H1 (cell line): Measurements from ENCODE around the gene ZNF69. TPM values are rescaled to one million over a fixed set of nuclear protein-coding genes. Genes with fewer than 3 reads are reported as not detected.
"Not testable (repeated sequence)": the region's sequence is repeated elsewhere in the genome, so short reads cannot be mapped to it uniquely, and the experiment has no call there.

Source experiments
- CTCF ChIA-PET: fragments of 300-600 bp; sonication (Branson Sonifier 250); formaldehyde crosslinking; loops from one replicate; lab custom pipeline; 2021; ENCODE audit not compliant: partially characterized antibody; lab: Charles Lee
- POLR2A ChIA-PET: fragments of 300-600 bp; sonication (Branson Sonifier 250); formaldehyde crosslinking; loops from one replicate; lab custom pipeline; 2021; ENCODE audit warnings: inconsistent platforms; ENCODE audit not compliant: partially characterized antibody; lab: Charles Lee
- DNase-seq, 2 experiments: peaks; one replicate each; pipeline versions ENCODE4 v3.0.0 to v3.0.0-alpha.2; 2010 to 2022; ENCODE audit warnings: low spot score in 2 of 2, low read depth in 1 of 2, mixed read lengths in 1 of 2
- FAIRE-seq: peaks from 2 replicates; lab custom pipeline; 2011; peaks lifted over from hg19 to GRCh38; lab: Jason Lieb, UNC
- H2AFZ ChIP-seq: 2 replicates; pipeline ENCODE4 v1.8.1; 2012; ENCODE audit warnings: low read length, inconsistent platforms
- H2AK5ac ChIP-seq: 2 replicates; pipeline ENCODE4 v1.6.1; 2013; ENCODE audit warnings: low read depth, low read length
- H2BK120ac ChIP-seq: replicated peaks from 2 replicates; pipeline ENCODE3; 2013; ENCODE audit warnings: low read depth, low read length, inconsistent platforms
- H2BK12ac ChIP-seq: 2 replicates; pipeline ENCODE4 v1.6.1; 2013; ENCODE audit warnings: low read depth, low read length
- H2BK15ac ChIP-seq: 2 replicates; pipeline ENCODE4 v1.6.1; 2013; ENCODE audit warnings: low read length
- H2BK20ac ChIP-seq: 2 replicates; pipeline ENCODE4 v1.6.1; 2013; ENCODE audit warnings: low read length
- H2BK5ac ChIP-seq: 2 replicates; pipeline ENCODE4 v1.6.1; 2013; ENCODE audit warnings: low read depth, low read length
- H3K14ac ChIP-seq: 2 replicates; pipeline ENCODE4 v1.6.1; 2013; ENCODE audit warnings: inconsistent platforms; ENCODE audit not compliant: insufficient read length
- H3K18ac ChIP-seq: 2 replicates; pipeline ENCODE4 v1.6.1; 2013; ENCODE audit warnings: low read length; ENCODE audit errors: extremely low read depth
- H3K23ac ChIP-seq: 2 replicates; pipeline ENCODE4 v1.6.1; 2013; ENCODE audit warnings: inconsistent platforms; ENCODE audit not compliant: insufficient read length
- H3K23me2 ChIP-seq: 2 replicates; pipeline ENCODE4 v1.6.1; 2013; ENCODE audit warnings: low read depth, low read length
- H3K27ac ChIP-seq: 2 replicates; pipeline ENCODE4 v1.6.1; 2011; ENCODE audit warnings: low read depth, low read length, inconsistent platforms
- H3K27me3 ChIP-seq, 4 experiments: replicated peaks in 1 of 4; 1 replicate in 1 of 4; 2 replicates in 3 of 4; pipeline versions ENCODE4 v1.6.1 to v1.8.1; 2011 to 2013; ENCODE audit warnings: low read length in 3 of 4, mild to moderate bottlenecking in 3 of 4, inconsistent platforms in 2 of 4, mixed read lengths in 2 of 4, moderate library complexity in 1 of 4; ENCODE audit not compliant: control insufficient read depth in 3 of 4, insufficient read depth in 3 of 4; ENCODE audit errors: extremely low read depth in 1 of 4
- H3K36me3 ChIP-seq, 4 experiments: 2 replicates each; pipeline versions ENCODE4 v1.6.1 to v1.8.1; 2011 to 2013; ENCODE audit warnings: mild to moderate bottlenecking in 4 of 4, low read length in 3 of 4, moderate library complexity in 2 of 4, control low read depth in 1 of 4, inconsistent platforms in 1 of 4; ENCODE audit not compliant: insufficient read depth in 4 of 4, control insufficient read depth in 2 of 4
- H3K4ac ChIP-seq: replicated peaks from 2 replicates; pipeline ENCODE3; 2013; ENCODE audit warnings: low read length, low read depth, mixed read lengths, inconsistent platforms; ENCODE audit not compliant: insufficient read length
- H3K4me1 ChIP-seq, 4 experiments: replicated peaks in 1 of 4; 1 replicate in 1 of 4; 2 replicates in 3 of 4; pipeline versions ENCODE4 v1.6.1 to v1.8.1; 2011 to 2013; ENCODE audit warnings: low read length in 3 of 4, inconsistent platforms in 2 of 4, mixed read lengths in 1 of 4; ENCODE audit not compliant: insufficient read depth in 4 of 4, control insufficient read depth in 3 of 4
- H3K4me2 ChIP-seq, 2 experiments: 2 replicates each; pipeline versions ENCODE4 v1.6.1 to v1.8.1; 2011 to 2013; ENCODE audit warnings: low read depth in 2 of 2, low read length in 2 of 2, control low read depth in 1 of 2, inconsistent platforms in 1 of 2, mild to moderate bottlenecking in 1 of 2; ENCODE audit not compliant: insufficient read depth in 1 of 2
- H3K4me3 ChIP-seq, 4 experiments: fragments of 200-600, 300-600 bp in 1 of 4; sonication (generic), shearing (Covaris generic), sonication (Bioruptor Twin) in 1 of 4; 2 replicates each; pipeline versions ENCODE4 v1.5.1 to v1.8.1; 2011 to 2016; ENCODE audit warnings: low read length in 4 of 4, low read depth in 3 of 4, control low read depth in 2 of 4, inconsistent platforms in 2 of 4, mild to moderate bottlenecking in 2 of 4, mixed read lengths in 1 of 4, moderate library complexity in 1 of 4; ENCODE audit not compliant: insufficient read depth in 2 of 4; ENCODE audit errors: extremely low read depth in 1 of 4
- H3K56ac ChIP-seq: replicated peaks from 2 replicates; pipeline ENCODE3; 2013; ENCODE audit warnings: low read depth, mild to moderate bottlenecking, mixed read lengths, low read length, inconsistent platforms; ENCODE audit not compliant: insufficient read length
- H3K79me1 ChIP-seq: 2 replicates; pipeline ENCODE4 v1.6.1; 2013; ENCODE audit warnings: low read depth, low read length, control low read depth
- H3K79me2 ChIP-seq, 2 experiments: 2 replicates each; pipeline versions ENCODE4 v1.6.1 to v1.8.1; 2012 to 2013; ENCODE audit warnings: low read length in 2 of 2, mild to moderate bottlenecking in 2 of 2, inconsistent platforms in 1 of 2; ENCODE audit not compliant: insufficient read depth in 2 of 2, control insufficient read depth in 1 of 2
- H3K9ac ChIP-seq, 4 experiments: replicated peaks in 1 of 4; 1 replicate in 1 of 4; 2 replicates in 3 of 4; pipeline versions ENCODE4 v1.6.1 to v1.8.1; 2011 to 2013; ENCODE audit warnings: low read depth in 3 of 4, low read length in 3 of 4, control low read depth in 2 of 4, mild to moderate bottlenecking in 2 of 4, moderate library complexity in 2 of 4, inconsistent platforms in 1 of 4; ENCODE audit errors: extremely low read depth in 1 of 4
- H3K9me3 ChIP-seq, 2 experiments: 2 replicates each; pipeline versions ENCODE4 v1.6.1 to v1.8.1; 2012 to 2013; ENCODE audit warnings: mild to moderate bottlenecking in 2 of 2, moderate library complexity in 2 of 2, control low read depth in 1 of 2, inconsistent platforms in 1 of 2, low read depth in 1 of 2, low read length in 1 of 2, mixed read lengths in 1 of 2; ENCODE audit not compliant: insufficient read depth in 2 of 2
- H4K20me1 ChIP-seq, 2 experiments: replicated peaks in 1 of 2; 2 replicates each; pipeline versions ENCODE3 to v1.8.1; 2011 to 2013; ENCODE audit warnings: inconsistent platforms in 2 of 2, low read length in 2 of 2, mild to moderate bottlenecking in 1 of 2; ENCODE audit not compliant: insufficient read depth in 2 of 2, control insufficient read depth in 1 of 2
- H4K5ac ChIP-seq: 2 replicates; pipeline ENCODE4 v1.6.1; 2013; ENCODE audit warnings: low read length, low read depth, mixed read lengths, inconsistent platforms; ENCODE audit not compliant: insufficient read length
- H4K8ac ChIP-seq: 2 replicates; pipeline ENCODE4 v1.8.0; 2013; ENCODE audit warnings: mild to moderate bottlenecking, moderate library complexity, low read length, inconsistent platforms; ENCODE audit not compliant: insufficient read depth; ENCODE audit errors: extremely low read depth
- H4K91ac ChIP-seq: replicated peaks from 2 replicates; pipeline ENCODE3; 2013; ENCODE audit warnings: low read length, mixed read lengths, inconsistent platforms; ENCODE audit not compliant: insufficient read length
- WGBS, 2 experiments: shearing (Covaris generic) in 1 of 2; methylation state at CpG; one replicate each; pipeline versions ENCODE4 v1.1.6 to v1.1.7; 2013 to 2015; ENCODE audit warnings: low lambda C conversion rate in 2 of 2, mixed read lengths in 2 of 2, inconsistent platforms in 1 of 2, low coverage in 1 of 2, missing lambda C conversion rate in 1 of 2; ENCODE audit not compliant: insufficient replicate concordance in 2 of 2, insufficient coverage in 1 of 2, insufficient read length in 1 of 2; ENCODE audit errors: extremely low coverage in 1 of 2, missing lambda C conversion rate in 1 of 2; 5-methylcytosine and 5-hydroxymethylcytosine counted together
- polyA plus RNA-seq, 7 experiments: library from polyadenylated mRNA; depleted of rRNA in 3 of 7; stranded (reverse) in 5 of 7; unstranded in 2 of 7; fragments of >200 nt in 5 of 7; fragments of 200-250 nt in 2 of 7; gene quantifications; 1 replicate in 5 of 7; 2 replicates in 1 of 7; 4 replicates in 1 of 7; pipeline versions ENCODE4 v1.2.1 to v1.2.3, GENCODE V29; 2011 to 2013; ENCODE audit warnings: missing spikeins in 2 of 7, mixed read lengths in 2 of 7
- total RNA-seq: library from RNA; stranded (reverse); fragmentation: NEBNext Ultra II Directional; extraction: Animal tissue kit (Norgen Biotek cat#: 25700); gene quantifications from 2 replicates; pipeline ENCODE4 v1.2.1, GENCODE V29; 2021

Gene ZNF69
- total and polyA plus RNA-seq, 2 of the 8 experiments (the other 6 are each of a cell fraction or from before 2014, with no cell fraction given) = 5.6 to 22.8 TPM

DNA sequence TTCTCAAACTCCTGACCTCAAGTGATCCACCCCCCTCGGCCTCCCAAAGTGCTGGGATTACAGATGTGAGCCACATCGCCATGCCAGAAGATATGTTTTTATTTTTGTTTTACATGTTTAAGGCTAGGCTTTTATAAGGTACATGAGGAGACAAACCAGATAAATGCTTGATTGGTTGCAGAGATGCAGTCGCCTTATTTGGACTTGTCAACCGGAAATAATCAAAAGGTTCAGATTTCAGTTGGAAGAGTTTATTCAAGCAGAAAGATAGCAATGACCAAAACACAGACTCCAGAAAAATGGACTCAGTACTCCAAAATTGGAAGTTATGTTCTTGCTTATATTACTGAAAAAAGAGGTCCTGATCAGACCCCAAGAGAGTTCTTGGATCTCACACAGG is 37.3 kb upstream of the ZNF69 start:
- H3K56ac ChIP-seq, POLR2A ChIA-PET, H3K4ac ChIP-seq, H3K27me3 ChIP-seq, H4K91ac ChIP-seq, H3K4me2 ChIP-seq, H2BK12ac ChIP-seq, H4K8ac ChIP-seq, H3K79me1 ChIP-seq, H2BK20ac ChIP-seq, H2AFZ ChIP-seq, H3K79me2 ChIP-seq, H4K20me1 ChIP-seq, H2BK5ac ChIP-seq, H3K14ac ChIP-seq, H3K18ac ChIP-seq, DNase-seq, FAIRE-seq, H2AK5ac ChIP-seq, H3K9ac ChIP-seq, H3K23ac ChIP-seq, H3K36me3 ChIP-seq, H2BK15ac ChIP-seq, H3K27ac ChIP-seq, H4K5ac ChIP-seq, H2BK120ac ChIP-seq, H3K4me3 ChIP-seq, H3K23me2 ChIP-seq, H3K4me1 ChIP-seq: not testable (repeated sequence)
- CTCF ChIA-PET = interaction anchor here (1.3 kb wide), 1 partner anchor 23 kb away, joined by 3 read pairs; no protein-coding TSS in a partner anchor
- 84% methylated on average over 4 of the region's 4 CpGs; no CpG with 5 or more reads in 1 of the 2 experiments for WGBS, 2 experiments
- peaks cover 17 to 30% of the 10 kb centered on the region in 2 experiments for H3K9me3 ChIP-seq
